GM12801 (cell line): ENCODE results near the gene THSD7B.

Experiments used
- CTCF ChIP-seq: IDR thresholded peaks from one replicate; pipeline ENCODE4 v1.5.1; 2011; ENCODE audit warnings: control low read depth; ENCODE audit not compliant: insufficient read length; ENCODE audit errors: extremely low read depth

Gene THSD7B

DNA sequence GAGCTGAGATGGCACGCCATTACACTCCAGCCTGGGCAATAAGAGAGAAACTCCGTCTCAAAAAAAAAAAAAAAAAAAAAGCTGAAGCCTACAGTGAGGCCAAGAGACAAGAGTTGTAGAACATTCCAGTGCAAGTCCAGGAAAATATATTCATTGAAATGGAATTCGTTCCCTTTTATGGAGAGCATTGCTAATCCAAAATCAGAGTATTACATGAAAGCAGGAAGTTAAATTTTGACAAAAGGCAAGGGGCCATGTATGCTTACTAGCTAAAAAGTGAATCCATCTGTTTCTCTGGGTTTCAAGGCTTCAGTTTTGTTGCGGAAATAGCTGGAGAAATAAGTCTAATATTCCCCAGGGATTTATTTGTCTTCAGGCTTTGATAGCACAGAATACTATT is 471.7 kb downstream of the THSD7B start:
- TF ChIP-seq CTCF = no peak

- TF ChIP-seq CTCF = no peak
These were observed 472.7 kb downstream of the THSD7B start for GRCh38 chr2:137238065-137238464.

DNA sequence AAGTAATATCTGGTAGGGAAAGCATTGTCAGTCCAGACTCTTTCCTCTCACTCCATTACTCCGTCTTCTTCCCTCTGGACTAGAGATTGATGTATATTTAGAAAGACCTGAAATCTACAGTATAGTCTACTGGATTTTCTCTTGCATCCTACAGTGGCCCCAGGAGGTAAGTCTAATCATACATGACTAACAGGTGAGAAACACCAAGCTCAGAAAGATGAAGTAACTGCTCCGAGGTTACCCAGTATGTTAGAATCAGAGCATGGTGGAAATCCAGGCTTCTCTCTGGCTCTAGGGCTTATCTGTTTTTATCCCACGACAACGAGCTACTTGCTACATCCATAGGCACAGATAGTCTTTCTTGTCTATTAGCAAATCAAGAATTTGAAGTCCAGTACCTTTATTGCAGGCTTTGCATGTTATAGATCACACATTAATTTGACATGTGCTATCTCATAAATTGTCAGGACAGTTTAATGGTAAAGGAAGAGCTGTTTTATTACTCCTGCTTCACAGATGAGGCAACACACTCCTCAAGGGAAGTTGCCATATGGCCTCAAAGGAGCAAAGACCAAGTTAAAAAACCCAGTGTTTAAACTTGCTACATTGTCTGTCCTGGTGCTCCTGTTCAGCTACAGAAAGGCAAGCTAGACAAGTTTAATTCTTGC is 484.3 kb downstream of the THSD7B start:
- TF ChIP-seq CTCF = no peak

GRCh38 chr2:137250401-137250800 is 485.1 kb downstream of the THSD7B start:
- no peak for TF ChIP-seq CTCF

GRCh38 chr2:137251045-137251444 is 485.7 kb downstream of the THSD7B start:
- no peak for TF ChIP-seq CTCF

DNA sequence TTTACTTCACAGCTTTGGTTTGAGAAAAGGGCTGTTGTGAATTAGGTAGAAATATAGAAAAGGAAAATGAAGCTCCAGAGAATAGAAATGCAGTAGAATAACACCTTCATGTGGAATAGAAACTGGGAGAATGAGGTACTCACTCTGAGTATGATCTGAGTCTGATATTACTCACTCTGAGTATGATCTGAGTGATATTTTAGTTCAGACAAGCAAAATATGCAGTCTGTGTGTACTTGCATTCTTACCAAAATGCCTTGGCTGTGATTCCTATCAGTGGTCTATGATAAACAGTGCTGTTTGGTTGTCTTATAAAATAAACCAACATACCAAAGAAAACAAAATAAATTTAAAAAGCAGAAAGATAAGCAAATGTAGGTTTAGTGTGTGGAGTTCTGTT is 487.6 kb downstream of the THSD7B start:
- TF ChIP-seq CTCF = no peak

DNA sequence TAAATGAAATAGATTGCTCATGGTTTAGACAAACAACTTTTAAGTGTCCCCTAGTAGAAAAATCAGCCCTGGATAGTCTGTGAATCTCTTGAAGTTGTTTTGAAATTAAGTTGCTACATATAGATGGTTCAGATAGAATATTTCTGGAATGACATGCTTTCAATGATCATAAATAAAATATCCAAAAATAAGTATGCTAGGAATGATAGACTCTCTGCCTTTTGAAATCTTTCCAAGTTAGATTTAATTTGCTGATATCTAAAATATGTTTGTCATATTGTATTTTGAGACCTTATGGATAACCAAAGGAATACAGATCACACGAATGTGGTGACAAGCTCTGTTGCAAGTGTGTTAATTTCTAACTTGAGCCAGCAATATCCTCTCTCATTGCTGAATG is 488.7 kb downstream of the THSD7B start:
- TF ChIP-seq CTCF = no peak

DNA sequence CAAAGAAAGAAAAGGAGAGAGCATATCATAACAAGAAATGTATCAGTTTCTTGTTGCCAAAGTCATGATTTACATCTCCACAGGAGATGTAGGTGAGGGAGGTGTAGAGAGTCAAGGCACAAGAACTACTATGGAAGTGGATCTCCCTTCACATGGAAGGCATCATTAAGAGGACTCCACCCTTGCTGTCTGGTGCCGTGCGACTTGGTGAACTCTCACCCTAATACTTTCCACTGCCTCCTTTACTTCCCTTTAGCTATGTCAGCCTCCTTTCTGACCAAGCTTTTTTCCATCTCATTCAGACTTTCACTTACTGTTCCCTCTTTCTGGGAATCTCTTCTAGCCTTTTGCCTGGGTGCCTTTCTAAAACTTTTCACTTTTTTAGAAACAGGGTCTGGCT is 490.0 kb downstream of the THSD7B start:
- TF ChIP-seq CTCF = no peak
